Measurements from ENCODE around the gene CIROP.

The CIROP gene

GRCh38 chr14:23066368-23066767, 38.4 kb downstream of the CIROP start:
- DNase-seq = no peak

GRCh38 chr14:23063601-23064000, 41.2 kb downstream of the CIROP start:
- no peak for DNase-seq

- no peak for DNase-seq
These were observed 42.8 kb downstream of the CIROP start for GRCh38 chr14:23062002-23062401.

- DNase-seq = no peak
These were observed 44.1 kb downstream of the CIROP start for GRCh38 chr14:23060536-23061260.

GRCh38 chr14:23058654-23059504, 45.9 kb downstream of the CIROP start:
- no peak for DNase-seq

GRCh38 chr14:23057757-23058653, 46.8 kb downstream of the CIROP start:
- DNase-seq = no peak

GRCh38 chr14:23056956-23057756, 47.6 kb downstream of the CIROP start, which contains the start of gene CDH24:
Gene CDH24 (minus strand): TSS chr14:23057520. CDS start chr14:23055733, 1,787 bp downstream.
- no peak for DNase-seq

GRCh38 chr14:23056145-23056955, 48.4 kb downstream of the CIROP start:
- no peak for DNase-seq

- no peak for DNase-seq
These were observed 49.1 kb downstream of the CIROP start for GRCh38 chr14:23055621-23056144.

- DNase-seq = no peak
These were observed 49.6 kb downstream of the CIROP start for GRCh38 chr14:23055147-23055550.

- no peak for DNase-seq
These were observed 50.6 kb downstream of the CIROP start for GRCh38 chr14:23054000-23054811.

- no peak for DNase-seq
These were observed 51.4 kb downstream of the CIROP start for GRCh38 chr14:23053426-23053825.

GRCh38 chr14:23052671-23053070, 52.1 kb downstream of the CIROP start:
- DNase-seq = no peak

- DNase-seq = no peak
These were observed 52.6 kb downstream of the CIROP start for GRCh38 chr14:23052182-23052623.

- DNase-seq = no peak
These were observed 53.4 kb downstream of the CIROP start for GRCh38 chr14:23051141-23052057.

All from MV-4-11 (cell line).